GM12892 (cell line): ENCODE measurements around the gene GPX4.

Experiments
- POLR2A ChIP-seq: IDR thresholded peaks from 2 replicates; pipeline ENCODE4 v1.6.1; 2011; ENCODE audit warnings: low read depth, low read length, control low read depth
- POLR2AphosphoS5 ChIP-seq: IDR thresholded peaks from 2 replicates; pipeline ENCODE4 v1.6.1; 2011; ENCODE audit warnings: low read depth, low read length, control low read depth
- TAF1 ChIP-seq: IDR thresholded peaks from 2 replicates; pipeline ENCODE4 v1.6.1; 2011; ENCODE audit warnings: low read depth, mild to moderate bottlenecking, control low read depth, low read length, borderline replicate concordance

DNA sequence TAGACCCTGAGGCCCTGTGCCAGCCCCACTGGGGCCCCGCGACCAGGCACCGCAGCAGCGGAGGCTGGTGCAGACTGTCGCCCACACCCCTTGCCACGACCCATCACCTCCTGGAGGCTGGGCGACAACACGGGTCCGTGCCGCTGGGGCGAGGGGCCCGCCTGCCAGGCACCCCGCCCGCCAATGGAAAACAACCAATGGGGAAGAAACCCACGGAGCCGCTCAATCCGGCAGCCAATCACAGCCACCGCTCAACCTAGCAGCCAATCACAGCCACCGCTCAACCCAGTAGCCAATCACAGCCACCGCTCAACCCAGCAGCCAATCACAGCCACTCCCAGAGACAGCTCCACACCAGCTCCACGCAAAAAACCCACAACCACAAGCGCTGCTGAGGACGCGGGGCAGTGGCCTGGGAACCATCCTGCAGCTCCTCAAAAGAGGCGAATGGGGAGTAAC lies 29.7 kb downstream of the GPX4 start:
- TF ChIP-seq POLR2A (peak; percentile 57; the same call in 1 of the 2 replicates), TAF1 (no peak), POLR2AphosphoS5 (no peak)
